GM19397 (cell line): Measurements from ENCODE around the gene LEF1.

Experiments
- ATAC-seq: cut with Tn5 transposase; IDR thresholded peaks from one replicate; pipeline ENCODE4 v1.9.1; 2021; ENCODE audit warnings: mild to moderate bottlenecking, moderate library complexity; ENCODE audit not compliant: unreplicated experiment

LEF1 gene

GRCh38 chr4:108003982-108004515 lies 164.7 kb downstream of the LEF1 start:
- ATAC-seq: no peak

- ATAC-seq: no peak
Measured at GRCh38 chr4:108001540-108002135, 167.1 kb downstream of the LEF1 start.

GRCh38 chr4:107999932-108000539 lies 168.7 kb downstream of the LEF1 start:
- no peak for ATAC-seq

GRCh38 chr4:107997794-107998193 lies 170.9 kb downstream of the LEF1 start:
- no peak for ATAC-seq
